ENCODE results near the gene CGNL1.
A peak's percentile ranks its signal among the peaks of the same experiment; 100 is the strongest.

CGNL1 gene

DNA sequence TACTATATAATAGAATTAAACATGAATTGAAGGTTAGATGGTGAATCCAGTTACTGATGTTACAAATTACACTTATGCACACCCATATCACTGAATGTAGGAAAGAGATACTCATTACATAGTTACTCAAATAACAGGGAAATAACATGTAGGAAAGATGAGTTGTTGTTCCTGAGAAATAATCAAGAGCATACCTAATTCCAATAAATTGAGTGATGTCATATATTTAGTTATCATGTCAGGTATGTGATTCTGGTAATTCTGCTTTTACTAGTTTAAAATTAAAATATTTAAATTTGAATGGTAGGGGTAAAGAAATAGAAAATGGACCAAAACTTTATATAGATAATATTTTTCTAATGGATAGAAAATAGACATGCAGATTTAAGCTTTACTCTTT, 112.8 kb downstream of the CGNL1 start:
- H3K4me3 ChIP-seq (replicated peaks in 1 of 2; ENCODE audit: low read depth in 2 of 2, low read length in 2 of 2), result no peak overlapping the region
- no peak for DNase-seq (ENCODE audit: low read depth in 2 of 2)
- TF ChIP-seq, protein P1, sequence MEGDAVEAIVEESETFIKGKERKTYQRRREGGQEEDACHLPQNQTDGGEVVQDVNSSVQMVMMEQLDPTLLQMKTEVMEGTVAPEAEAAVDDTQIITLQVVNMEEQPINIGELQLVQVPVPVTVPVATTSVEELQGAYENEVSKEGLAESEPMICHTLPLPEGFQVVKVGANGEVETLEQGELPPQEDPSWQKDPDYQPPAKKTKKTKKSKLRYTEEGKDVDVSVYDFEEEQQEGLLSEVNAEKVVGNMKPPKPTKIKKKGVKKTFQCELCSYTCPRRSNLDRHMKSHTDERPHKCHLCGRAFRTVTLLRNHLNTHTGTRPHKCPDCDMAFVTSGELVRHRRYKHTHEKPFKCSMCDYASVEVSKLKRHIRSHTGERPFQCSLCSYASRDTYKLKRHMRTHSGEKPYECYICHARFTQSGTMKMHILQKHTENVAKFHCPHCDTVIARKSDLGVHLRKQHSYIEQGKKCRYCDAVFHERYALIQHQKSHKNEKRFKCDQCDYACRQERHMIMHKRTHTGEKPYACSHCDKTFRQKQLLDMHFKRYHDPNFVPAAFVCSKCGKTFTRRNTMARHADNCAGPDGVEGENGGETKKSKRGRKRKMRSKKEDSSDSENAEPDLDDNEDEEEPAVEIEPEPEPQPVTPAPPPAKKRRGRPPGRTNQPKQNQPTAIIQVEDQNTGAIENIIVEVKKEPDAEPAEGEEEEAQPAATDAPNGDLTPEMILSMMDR (IDR thresholded peaks at IDR 0.05; ENCODE audit: low read depth, low read length), result no peak

DNA sequence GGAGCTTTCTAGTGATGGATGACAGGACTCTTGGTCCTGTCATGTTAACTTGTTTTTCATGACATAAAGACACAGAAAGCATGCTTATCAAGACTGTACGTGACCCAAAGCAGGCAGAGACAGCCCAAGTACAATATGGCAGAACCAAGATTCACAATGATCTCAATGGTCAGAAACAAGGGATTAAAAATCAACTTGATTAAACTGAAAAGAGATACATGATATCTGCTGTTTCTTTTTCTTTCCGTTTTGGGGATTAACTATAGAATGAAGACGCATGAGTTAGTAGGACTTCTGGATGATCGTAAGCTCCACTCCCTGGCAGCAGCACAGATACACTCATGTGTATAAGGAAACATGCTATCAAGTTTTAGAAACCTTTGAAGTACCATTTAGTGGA, 117.0 kb downstream of the CGNL1 start:
- TF ChIP-seq, protein P1 (IDR thresholded peaks at IDR 0.05; ENCODE audit: low read depth, low read length), result no peak
- DNase-seq (ENCODE audit: low read depth in 2 of 2), result no peak
- H3K4me3 ChIP-seq (replicated peaks in 1 of 2; ENCODE audit: low read depth in 2 of 2, low read length in 2 of 2), result no peak overlapping the region

DNA sequence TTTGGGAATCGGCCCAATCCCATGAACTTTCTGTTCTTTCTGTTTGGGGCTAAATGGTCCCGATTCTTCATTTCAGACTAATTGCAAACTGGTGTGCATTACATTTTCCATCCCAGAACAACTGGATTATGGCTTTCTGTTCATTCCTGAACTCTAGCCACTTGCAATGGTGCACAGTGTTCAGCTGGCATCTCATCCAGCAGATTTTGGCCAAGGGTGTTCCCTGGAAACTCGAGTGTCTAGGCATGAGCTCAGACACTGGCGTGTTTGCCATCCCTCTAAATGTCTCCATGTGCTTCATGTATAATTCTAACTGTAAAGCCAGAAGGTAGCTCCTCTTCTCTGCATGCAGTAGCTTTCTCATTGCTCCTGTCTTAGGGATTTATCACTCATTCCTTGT, 118.3 kb downstream of the CGNL1 start:
- TF ChIP-seq, protein P1 (IDR thresholded peaks at IDR 0.05; ENCODE audit: low read depth, low read length), result no peak
- no peak for DNase-seq (ENCODE audit: low read depth in 2 of 2)
- no peak overlapping the region for H3K4me3 ChIP-seq (replicated peaks in 1 of 2; ENCODE audit: low read depth in 2 of 2, low read length in 2 of 2)

- no peak overlapping the region for H3K4me3 ChIP-seq (replicated peaks in 1 of 2; ENCODE audit: low read depth in 2 of 2, low read length in 2 of 2)
- DNase-seq (ENCODE audit: low read depth in 2 of 2), result peak; percentile 9 to 17
- TF ChIP-seq, protein P1 (IDR thresholded peaks at IDR 0.05; ENCODE audit: low read depth, low read length), result no peak
Measured at GRCh38 chr15:57495041-57495440, 118.7 kb downstream of the CGNL1 start.

DNA sequence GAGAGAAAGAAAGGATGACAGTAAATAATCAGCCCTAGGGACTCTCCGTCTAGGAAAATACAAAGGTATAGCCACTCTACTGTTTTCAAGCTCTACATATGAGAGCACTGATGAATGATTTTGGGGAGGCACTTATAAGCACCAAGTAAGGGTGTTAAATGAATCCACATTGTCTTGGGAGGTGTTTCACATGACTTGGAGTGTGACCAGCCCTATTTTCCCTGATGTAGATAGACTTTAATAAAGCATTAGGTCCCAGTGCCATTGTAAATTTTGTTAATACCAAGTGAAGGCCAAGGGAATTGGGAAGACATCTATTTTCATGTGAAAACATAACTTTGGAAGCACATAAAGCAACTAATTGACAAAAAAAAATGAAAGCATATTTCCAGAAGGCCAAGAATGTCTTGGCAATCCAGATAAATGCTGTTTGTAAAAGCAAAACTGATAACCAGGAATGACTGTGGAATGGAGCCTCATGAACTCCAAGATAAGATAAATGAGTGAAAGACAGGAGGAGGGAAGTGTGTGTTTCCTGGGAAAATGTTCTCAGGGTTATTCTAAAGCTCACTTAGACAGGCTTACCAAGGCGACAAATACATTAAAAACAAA, 119.4 kb downstream of the CGNL1 start:
- H3K4me3 ChIP-seq (replicated peaks in 1 of 2; ENCODE audit: low read depth in 2 of 2, low read length in 2 of 2), result no peak overlapping the region
- TF ChIP-seq, protein P1 (IDR thresholded peaks at IDR 0.05; ENCODE audit: low read depth, low read length), result no peak
- peak in 1 of 2 donors; percentile 79 for DNase-seq (ENCODE audit: low read depth in 2 of 2)

DNA sequence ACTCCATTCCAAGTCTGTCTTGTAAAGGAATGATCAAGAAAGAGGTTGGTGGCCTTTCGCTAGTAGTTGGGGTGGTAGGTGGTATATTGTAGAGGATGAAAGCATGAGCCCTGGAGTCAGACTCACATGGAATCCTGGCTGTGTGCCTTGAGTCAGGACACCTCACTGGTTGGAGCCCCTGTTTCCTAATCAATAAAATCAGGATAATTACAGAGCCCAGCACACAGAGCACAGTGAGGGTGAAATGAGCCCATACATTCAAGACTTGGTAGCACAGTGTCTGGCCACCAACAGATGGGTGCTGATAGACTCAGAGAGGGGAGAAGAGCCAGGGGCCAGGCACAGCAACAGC, 120.3 kb downstream of the CGNL1 start:
- TF ChIP-seq, protein P1 (IDR thresholded peaks at IDR 0.05; ENCODE audit: low read depth, low read length), result no peak
- DNase-seq (ENCODE audit: low read depth in 2 of 2), result no peak

More for the DNA sequence above, 120.3 kb downstream of the CGNL1 start:
- H3K4me3 ChIP-seq (replicated peaks in 1 of 2; ENCODE audit: low read depth in 2 of 2, low read length in 2 of 2), result no peak overlapping the region

Data from cardiac fibroblast (primary cell).